Tibial nerve (tissue), 4 donors: ENCODE results near the gene DNAL4. TPM values are rescaled to one million over a fixed set of nuclear protein-coding genes. Genes with fewer than 3 reads are reported as not detected.
A peak's percentile ranks its signal among the peaks of the same experiment; 100 is the strongest.

ENCODE experiments used
- DNase-seq, 2 donors: peaks; one replicate each; pipeline ENCODE4 v3.0.0-alpha.2; 2019; ENCODE audit warnings: low spot score in 2 of 2
- H3K27ac ChIP-seq, 4 donors: fragments of 200-600 bp; sonication (generic) in 3 of 4; one replicate each; pipeline ENCODE4 v1.5.1; 2017 to 2019; ENCODE audit warnings: mild to moderate bottlenecking in 1 of 4
- H3K27me3 ChIP-seq, 2 donors: fragments of 200-600 bp; sonication (generic) in 1 of 2; one replicate each; pipeline versions ENCODE4 v1.5.1 to v1.6.0; 2017 to 2019
- H3K36me3 ChIP-seq, 3 donors: fragments of 200-600 bp; sonication (generic); one replicate each; pipeline ENCODE4 v1.5.1; 2018 to 2019
- H3K4me1 ChIP-seq, 4 donors: fragments of 200-600 bp; sonication (generic) in 3 of 4; one replicate each; pipeline ENCODE4 v1.5.1; 2017 to 2019
- H3K4me3 ChIP-seq, 4 donors: fragments of 200-600 bp; sonication (generic) in 3 of 4; one replicate each; pipeline ENCODE4 v1.5.1; 2017 to 2019; ENCODE audit warnings: mild to moderate bottlenecking in 1 of 4, moderate library complexity in 1 of 4
- H3K9me3 ChIP-seq, 4 donors: fragments of 200-600 bp; sonication (generic) in 3 of 4; one replicate each; pipeline ENCODE4 v1.5.1; 2017 to 2019
- CTCF ChIP-seq, 5 experiments: fragments of 200-600 bp in 3 of 5; fragments of 450-650 bp in 2 of 5; sonication (generic) in 3 of 5; IDR thresholded peaks; one replicate each; pipeline ENCODE4 v1.5.1; 2016 to 2019; ENCODE audit warnings: antibody characterized with exemption in 5 of 5, mild to moderate bottlenecking in 3 of 5, moderate library complexity in 2 of 5
- EP300 ChIP-seq, 2 donors: sonication (generic); formaldehyde crosslinking; IDR thresholded peaks; one replicate each; pipeline ENCODE4 v1.6.1; 2017; ENCODE audit warnings: antibody characterized with exemption in 2 of 2, mild to moderate bottlenecking in 1 of 2
- POLR2A ChIP-seq, 2 donors: fragments of 450-650 bp; IDR thresholded peaks; one replicate each; pipeline ENCODE4 v1.6.1; 2017; ENCODE audit warnings: antibody characterized with exemption in 2 of 2, mild to moderate bottlenecking in 2 of 2, moderate library complexity in 2 of 2
- WGBS, 2 donors: methylation state at CpG; one replicate each; pipeline ENCODE4 v1.1.5; 2018; 5-methylcytosine and 5-hydroxymethylcytosine counted together
- total RNA-seq, 4 donors: library from RNA; depleted of rRNA; stranded (reverse); fragments of >200 nt; gene quantifications; one replicate each; pipeline ENCODE4 v1.1.0, GENCODE V29; 2016

DNAL4 gene
- total RNA-seq, 4 donors from 2014 or later: 14.7 to 17.7 (median 17.1) TPM

- TF ChIP-seq CTCF (IDR thresholded peaks at IDR 0.05) (no peak), POLR2A (IDR thresholded peaks at IDR 0.05) (no peak), EP300 (IDR thresholded peaks at IDR 0.05) (no peak)
- peaks cover 0 to 7% (median 0%) of the 10 kb centered on the region in 4 donors for H3K9me3 ChIP-seq
- no peak for DNase-seq
- no peaks in the 10 kb centered on the region for H3K27me3 ChIP-seq
- WGBS, 2 donors: 77 to 81% methylated on average over 6 of the region's 6 CpGs
- H3K4me3 ChIP-seq: no peak overlapping the region
- H3K36me3 ChIP-seq: no peaks in the 10 kb centered on the region
- H3K4me1 ChIP-seq: peaks cover 0 to 9% (median 0%) of the 10 kb centered on the region in 4 donors
- no peak overlapping the region for H3K27ac ChIP-seq
Observed at GRCh38 chr22:38799265-38800002, 5.5 kb upstream of the DNAL4 start.

GRCh38 chr22:38798496-38798895, 4.6 kb upstream of the DNAL4 start:
- no peak for DNase-seq
- 75% methylated on average over 5 of the region's 5 CpGs for WGBS, 2 donors

GRCh38 chr22:38796262-38796957, 2.5 kb upstream of the DNAL4 start:
- H3K4me3 ChIP-seq: no peak overlapping the region
- WGBS, 2 donors: 80 to 83% methylated on average over 12 of the region's 12 CpGs
- H3K36me3 ChIP-seq: peaks cover 0 to 2% (median 0%) of the 10 kb centered on the region in 3 donors
- peaks cover 0 to 7% (median 0%) of the 10 kb centered on the region in 4 donors for H3K9me3 ChIP-seq
- H3K4me1 ChIP-seq: peaks cover 0 to 16% (median 8%) of the 10 kb centered on the region in 4 donors
- no peak overlapping the region for H3K27ac ChIP-seq
- no peak for DNase-seq
- no peaks in the 10 kb centered on the region for H3K27me3 ChIP-seq
- no peak for TF ChIP-seq EP300 (IDR thresholded peaks at IDR 0.05)
- TF ChIP-seq POLR2A (IDR thresholded peaks at IDR 0.05): no peak
- TF ChIP-seq CTCF (IDR thresholded peaks at IDR 0.05): no peak

More at GRCh38 chr22:38798496-38798895, 4.6 kb upstream of the DNAL4 start:
- Histone ChIP-seq H3K4me1 (peaks cover 0 to 11% (median under 1%) of the 10 kb centered on the region in 4 donors), H3K9me3 (peaks cover 0 to 7% (median 0%) of the 10 kb centered on the region in 4 donors), H3K27ac (no peak overlapping the region), H3K4me3 (no peak overlapping the region), H3K36me3 (no peaks in the 10 kb centered on the region), H3K27me3 (no peaks in the 10 kb centered on the region)
- TF ChIP-seq POLR2A (IDR thresholded peaks at IDR 0.05): no peak
- TF ChIP-seq CTCF (IDR thresholded peaks at IDR 0.05): no peak
- no peak for TF ChIP-seq EP300 (IDR thresholded peaks at IDR 0.05)

DNA sequence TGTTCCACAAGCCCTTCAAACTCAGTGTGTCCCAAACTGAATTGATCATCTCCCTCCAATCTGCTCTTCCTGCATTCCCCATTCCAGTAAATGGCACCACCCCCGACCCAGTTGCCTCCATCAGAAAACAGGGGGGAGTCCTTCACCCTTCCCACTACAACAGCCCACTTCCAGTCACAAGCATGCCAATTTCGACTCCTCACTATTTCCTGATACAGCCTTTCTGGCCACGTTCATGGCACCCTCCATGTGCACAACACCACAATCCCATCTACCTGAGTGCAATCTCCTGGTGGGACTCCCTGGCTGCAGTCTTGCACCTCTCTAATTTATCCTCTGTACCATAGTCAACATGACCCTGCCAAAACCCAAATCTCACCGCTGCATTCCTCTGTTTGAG, 1.6 kb upstream of the DNAL4 start:
- no peak overlapping the region for H3K27ac ChIP-seq
- H3K27me3 ChIP-seq: no peaks in the 10 kb centered on the region
- DNase-seq: no peak
- peaks cover 0 to 10% (median 0%) of the 10 kb centered on the region in 3 donors for H3K36me3 ChIP-seq
- WGBS, 2 donors: 76 to 78% methylated on average over 4 of the region's 4 CpGs
- no peak overlapping the region for H3K4me3 ChIP-seq
- TF ChIP-seq POLR2A (IDR thresholded peaks at IDR 0.05): no peak
- TF ChIP-seq CTCF (IDR thresholded peaks at IDR 0.05): no peak
- no peak for TF ChIP-seq EP300 (IDR thresholded peaks at IDR 0.05)
- peaks cover 0 to 7% (median 0%) of the 10 kb centered on the region in 4 donors for H3K9me3 ChIP-seq
- peaks cover 0 to 16% (median 8%) of the 10 kb centered on the region in 4 donors for H3K4me1 ChIP-seq

- no peaks in the 10 kb centered on the region for H3K27me3 ChIP-seq
- H3K4me1 ChIP-seq: peaks cover 0 to 27% (median 14%) of the 10 kb centered on the region in 4 donors
- 23% methylated on average over 9 of the region's 9 CpGs for WGBS, 2 donors
- peaks cover 0 to 24% (median 0%) of the 10 kb centered on the region in 3 donors for H3K36me3 ChIP-seq
- TF ChIP-seq EP300 (IDR thresholded peaks at IDR 0.05) (no peak), CTCF (IDR thresholded peaks at IDR 0.05) (no peak), POLR2A (IDR thresholded peaks at IDR 0.05) (no peak)
- H3K27ac ChIP-seq: peak overlapping the region; percentile 59 to 92 (median 87)
- no peak for DNase-seq
- H3K4me3 ChIP-seq: peak overlapping the region; percentile 78 to 95 (median 87)
- H3K9me3 ChIP-seq: no peaks in the 10 kb centered on the region
Observed at GRCh38 chr22:38793317-38793716, 626 bp downstream of the DNAL4 start.
